ENCODE measurements around the gene E2F2. TPM values are rescaled to one million over a fixed set of nuclear protein-coding genes. Genes with fewer than 3 reads are reported as not detected.

The E2F2 gene
- total and polyA plus RNA-seq, 2 of the 13 experiments (the other 11 are each of a cell fraction or from before 2014, with no cell fraction given): 0.65 to 6.6 TPM

GRCh38 chr1:23539698-23540266 lies 8.7 kb upstream of the E2F2 start (continued):
- TF ChIP-seq ZBTB43 (CRISPR knock-in tag; conservative IDR thresholded peaks at IDR 0.05): no peak
- TF ChIP-seq MLXIP (CRISPR knock-in tag; IDR thresholded peaks at IDR 0.05; ENCODE audit: borderline replicate concordance): no peak
- no peak for TF ChIP-seq DMAP1 (CRISPR knock-in tag; IDR thresholded peaks at IDR 0.05)
- TF ChIP-seq GMEB2 (CRISPR knock-in tag; IDR thresholded peaks at IDR 0.05; ENCODE audit: low read depth): no peak
- TF ChIP-seq, protein P1, sequence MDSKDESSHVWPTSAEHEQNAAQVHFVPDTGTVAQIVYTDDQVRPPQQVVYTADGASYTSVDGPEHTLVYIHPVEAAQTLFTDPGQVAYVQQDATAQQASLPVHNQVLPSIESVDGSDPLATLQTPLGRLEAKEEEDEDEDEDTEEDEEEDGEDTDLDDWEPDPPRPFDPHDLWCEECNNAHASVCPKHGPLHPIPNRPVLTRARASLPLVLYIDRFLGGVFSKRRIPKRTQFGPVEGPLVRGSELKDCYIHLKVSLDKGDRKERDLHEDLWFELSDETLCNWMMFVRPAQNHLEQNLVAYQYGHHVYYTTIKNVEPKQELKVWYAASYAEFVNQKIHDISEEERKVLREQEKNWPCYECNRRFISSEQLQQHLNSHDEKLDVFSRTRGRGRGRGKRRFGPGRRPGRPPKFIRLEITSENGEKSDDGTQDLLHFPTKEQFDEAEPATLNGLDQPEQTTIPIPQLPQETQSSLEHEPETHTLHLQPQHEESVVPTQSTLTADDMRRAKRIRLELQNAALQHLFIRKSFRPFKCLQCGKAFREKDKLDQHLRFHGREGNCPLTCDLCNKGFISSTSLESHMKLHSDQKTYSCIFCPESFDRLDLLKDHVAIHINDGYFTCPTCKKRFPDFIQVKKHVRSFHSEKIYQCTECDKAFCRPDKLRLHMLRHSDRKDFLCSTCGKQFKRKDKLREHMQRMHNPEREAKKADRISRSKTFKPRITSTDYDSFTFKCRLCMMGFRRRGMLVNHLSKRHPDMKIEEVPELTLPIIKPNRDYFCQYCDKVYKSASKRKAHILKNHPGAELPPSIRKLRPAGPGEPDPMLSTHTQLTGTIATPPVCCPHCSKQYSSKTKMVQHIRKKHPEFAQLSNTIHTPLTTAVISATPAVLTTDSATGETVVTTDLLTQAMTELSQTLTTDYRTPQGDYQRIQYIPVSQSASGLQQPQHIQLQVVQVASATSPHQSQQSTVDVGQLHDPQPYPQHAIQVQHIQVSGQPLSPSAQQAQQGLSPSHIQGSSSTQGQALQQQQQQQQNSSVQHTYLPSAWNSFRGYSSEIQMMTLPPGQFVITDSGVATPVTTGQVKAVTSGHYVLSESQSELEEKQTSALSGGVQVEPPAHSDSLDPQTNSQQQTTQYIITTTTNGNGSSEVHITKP (CRISPR knock-in tag; IDR thresholded peaks at IDR 0.05; ENCODE audit: low read depth): 0 out of 2 replicates have a peak, but pooled peaks have one; percentile 40
- TF ChIP-seq SMYD3 (CRISPR knock-in tag; IDR thresholded peaks at IDR 0.05): no peak
- TF ChIP-seq XRCC5 (optimal IDR thresholded peaks at IDR 0.05; ENCODE audit: low read length): peak; percentile 84
- peak; percentile 57; the same call in 1 of the 2 replicates for TF ChIP-seq ZNF747 (CRISPR knock-in tag; IDR thresholded peaks at IDR 0.05; ENCODE audit: borderline replicate concordance)
- TF ChIP-seq KLF11 (CRISPR knock-in tag; IDR thresholded peaks at IDR 0.05): 0 out of 2 replicates have a peak, but pooled peaks have one; percentile 42
- TF ChIP-seq, protein P2, sequence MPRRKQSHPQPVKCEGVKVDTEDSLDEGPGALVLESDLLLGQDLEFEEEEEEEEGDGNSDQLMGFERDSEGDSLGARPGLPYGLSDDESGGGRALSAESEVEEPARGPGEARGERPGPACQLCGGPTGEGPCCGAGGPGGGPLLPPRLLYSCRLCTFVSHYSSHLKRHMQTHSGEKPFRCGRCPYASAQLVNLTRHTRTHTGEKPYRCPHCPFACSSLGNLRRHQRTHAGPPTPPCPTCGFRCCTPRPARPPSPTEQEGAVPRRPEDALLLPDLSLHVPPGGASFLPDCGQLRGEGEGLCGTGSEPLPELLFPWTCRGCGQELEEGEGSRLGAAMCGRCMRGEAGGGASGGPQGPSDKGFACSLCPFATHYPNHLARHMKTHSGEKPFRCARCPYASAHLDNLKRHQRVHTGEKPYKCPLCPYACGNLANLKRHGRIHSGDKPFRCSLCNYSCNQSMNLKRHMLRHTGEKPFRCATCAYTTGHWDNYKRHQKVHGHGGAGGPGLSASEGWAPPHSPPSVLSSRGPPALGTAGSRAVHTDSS (CRISPR knock-in tag; conservative IDR thresholded peaks at IDR 0.05): no peak
- TF ChIP-seq ZMYM2 (CRISPR knock-in tag; IDR thresholded peaks at IDR 0.05): peak; percentile 62; the same call in 1 of the 2 replicates
- no peak for TF ChIP-seq RBAK (CRISPR knock-in tag; IDR thresholded peaks at IDR 0.05)
- peak; percentile 29; the same call in 1 of the 2 replicates for TF ChIP-seq MED1 (CRISPR knock-in tag; IDR thresholded peaks at IDR 0.05)
- peak; percentile 39; the same call in 1 of the 2 replicates for TF ChIP-seq ZGPAT (CRISPR knock-in tag; IDR thresholded peaks at IDR 0.05)
- no peak for TF ChIP-seq KMT2A (CRISPR knock-in tag; IDR thresholded peaks at IDR 0.05)
- TF ChIP-seq GATAD1 (CRISPR knock-in tag; IDR thresholded peaks at IDR 0.05): peak; percentile 42
- TF ChIP-seq KDM6A (CRISPR knock-in tag; IDR thresholded peaks at IDR 0.05; ENCODE audit: low read depth): no peak
- TF ChIP-seq ELF1 (CRISPR knock-in tag; IDR thresholded peaks at IDR 0.05): no peak

All from HepG2 (cell line).